ENCODE data around the gene F10. TPM values are rescaled to one million over a fixed set of nuclear protein-coding genes. Genes with fewer than 3 reads are reported as not detected.

Gene F10
- total RNA-seq, 1 donor from 2014 or later = 12.3 TPM

DNA sequence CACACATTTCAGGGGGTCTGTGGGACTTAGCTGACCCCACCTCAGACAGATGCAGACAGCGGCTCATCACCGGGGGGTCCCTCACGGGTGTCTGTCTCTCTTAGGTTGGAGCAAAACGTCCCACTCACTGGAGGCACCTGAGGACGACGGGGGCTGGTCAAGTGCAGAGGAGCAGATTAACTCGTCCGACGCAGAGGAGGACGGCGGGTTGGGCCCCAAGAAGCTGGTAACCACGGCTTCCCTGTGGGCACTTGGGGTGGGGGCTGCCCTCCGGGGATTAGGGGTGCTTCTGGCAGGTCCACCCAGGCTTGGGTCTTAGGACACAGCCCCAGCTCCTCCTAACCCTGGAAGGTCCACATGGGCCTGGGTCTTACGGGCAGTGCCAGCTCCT is 28.2 kb upstream of the F10 start:
- peaks cover 4% of the 10 kb centered on the region for H3K4me1 Mint-ChIP-seq
- H3K36me3 Mint-ChIP-seq = peaks cover under 1% of the 10 kb centered on the region
- H3K27ac Mint-ChIP-seq = no peak overlapping the region
- H3K4me3 Mint-ChIP-seq = no peak overlapping the region
- no peaks in the 10 kb centered on the region for H3K27me3 Mint-ChIP-seq (ENCODE audit: low read depth)
- no peak for TF ChIP-seq CTCF (IDR thresholded peaks at IDR 0.05; ENCODE audit: unreplicated experiment)
- H3K9me3 Mint-ChIP-seq = no peaks in the 10 kb centered on the region
- DNase-seq (ENCODE audit: low spot score in 2 of 2, unreplicated experiment in 2 of 2) = no peak

GRCh38 chr13:113095146-113096051 is 27.2 kb upstream of the F10 start:
- H3K36me3 Mint-ChIP-seq = no peaks in the 10 kb centered on the region
- H3K4me3 Mint-ChIP-seq = no peak overlapping the region
- H3K9me3 Mint-ChIP-seq = no peaks in the 10 kb centered on the region
- no peaks in the 10 kb centered on the region for H3K27me3 Mint-ChIP-seq (ENCODE audit: low read depth)
- peaks cover 4% of the 10 kb centered on the region for H3K4me1 Mint-ChIP-seq
- no peak overlapping the region for H3K27ac Mint-ChIP-seq
- no peak for DNase-seq (ENCODE audit: low spot score in 2 of 2, unreplicated experiment in 2 of 2)
- TF ChIP-seq CTCF (IDR thresholded peaks at IDR 0.05; ENCODE audit: unreplicated experiment) = no peak

GRCh38 chr13:113096052-113096744 is 26.4 kb upstream of the F10 start:
- H3K36me3 Mint-ChIP-seq = no peaks in the 10 kb centered on the region
- H3K4me1 Mint-ChIP-seq = peaks cover 4% of the 10 kb centered on the region
- TF ChIP-seq CTCF (IDR thresholded peaks at IDR 0.05; ENCODE audit: unreplicated experiment) = no peak
- no peaks in the 10 kb centered on the region for H3K9me3 Mint-ChIP-seq
- no peaks in the 10 kb centered on the region for H3K27me3 Mint-ChIP-seq (ENCODE audit: low read depth)
- DNase-seq (ENCODE audit: low spot score in 2 of 2, unreplicated experiment in 2 of 2) = no peak
- no peak overlapping the region for H3K27ac Mint-ChIP-seq
- no peak overlapping the region for H3K4me3 Mint-ChIP-seq

GRCh38 chr13:113096745-113097305 is 25.8 kb upstream of the F10 start:
- TF ChIP-seq CTCF (IDR thresholded peaks at IDR 0.05; ENCODE audit: unreplicated experiment) = no peak
- Mint-ChIP-seq H3K4me3 (no peak overlapping the region), H3K36me3 (no peaks in the 10 kb centered on the region), H3K4me1 (peaks cover 10% of the 10 kb centered on the region), H3K27me3 (ENCODE audit: low read depth) (no peaks in the 10 kb centered on the region), H3K27ac (no peak overlapping the region), H3K9me3 (no peaks in the 10 kb centered on the region)
- DNase-seq (ENCODE audit: low spot score in 2 of 2, unreplicated experiment in 2 of 2) = no peak

GRCh38 chr13:113097651-113098050 is 24.9 kb upstream of the F10 start:
- Mint-ChIP-seq H3K4me1 (peaks cover 12% of the 10 kb centered on the region), H3K4me3 (no peak overlapping the region), H3K36me3 (no peaks in the 10 kb centered on the region), H3K27me3 (ENCODE audit: low read depth) (peaks cover under 1% of the 10 kb centered on the region), H3K9me3 (no peaks in the 10 kb centered on the region), H3K27ac (no peak overlapping the region)
- no peak for DNase-seq (ENCODE audit: low spot score in 2 of 2, unreplicated experiment in 2 of 2)
- no peak for TF ChIP-seq CTCF (IDR thresholded peaks at IDR 0.05; ENCODE audit: unreplicated experiment)

Measured in mesothelial cell of epicardium (in vitro differentiated cells).